ENCODE measurements around the gene CNTNAP2.
A peak's percentile ranks its signal among the peaks of the same experiment; 100 is the strongest.

Gene CNTNAP2

DNA sequence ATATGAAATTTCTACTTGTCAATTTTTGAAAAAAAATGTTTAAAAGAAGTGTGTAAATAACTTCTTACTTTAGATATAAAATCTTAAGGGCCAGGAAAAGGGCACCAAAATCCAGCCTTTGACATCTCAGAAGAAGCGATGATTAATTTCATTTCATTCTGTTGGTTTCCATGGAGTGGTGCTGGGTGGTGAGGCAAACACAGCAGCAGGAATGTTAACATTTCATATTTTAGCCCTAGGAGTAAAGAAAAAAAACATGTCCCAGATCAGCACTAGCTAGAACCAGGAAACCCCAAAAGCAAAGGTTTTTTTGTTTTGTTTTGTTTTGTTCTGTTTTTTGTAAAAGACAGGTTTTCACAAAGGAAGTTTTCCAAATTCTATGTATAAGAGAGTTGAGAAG lies 2175.2 kb downstream of the CNTNAP2 start:
- TF ChIP-seq ZNF660 (tag by site-specific recombination; IDR thresholded peaks at IDR 0.05) = no peak
- TF ChIP-seq ZBTB1 (tag by site-specific recombination; IDR thresholded peaks at IDR 0.05) = no peak
- no peak for TF ChIP-seq ZNF529 (tag by site-specific recombination; IDR thresholded peaks at IDR 0.05; ENCODE audit: insufficient replicate concordance)
- no peak for TF ChIP-seq YY2 (tag by site-specific recombination; IDR thresholded peaks at IDR 0.05)
- TF ChIP-seq ZNF169 (tag by site-specific recombination; IDR thresholded peaks at IDR 0.05) = no peak
- no peak for TF ChIP-seq HOXC10 (CRISPR knock-in tag; IDR thresholded peaks at IDR 0.05)
- no peak for TF ChIP-seq KLF8 (tag by site-specific recombination; IDR thresholded peaks at IDR 0.05)
- no peak for TF ChIP-seq ZNF16 (tag by site-specific recombination; IDR thresholded peaks at IDR 0.05; ENCODE audit: low read depth)
- TF ChIP-seq, protein P1, sequence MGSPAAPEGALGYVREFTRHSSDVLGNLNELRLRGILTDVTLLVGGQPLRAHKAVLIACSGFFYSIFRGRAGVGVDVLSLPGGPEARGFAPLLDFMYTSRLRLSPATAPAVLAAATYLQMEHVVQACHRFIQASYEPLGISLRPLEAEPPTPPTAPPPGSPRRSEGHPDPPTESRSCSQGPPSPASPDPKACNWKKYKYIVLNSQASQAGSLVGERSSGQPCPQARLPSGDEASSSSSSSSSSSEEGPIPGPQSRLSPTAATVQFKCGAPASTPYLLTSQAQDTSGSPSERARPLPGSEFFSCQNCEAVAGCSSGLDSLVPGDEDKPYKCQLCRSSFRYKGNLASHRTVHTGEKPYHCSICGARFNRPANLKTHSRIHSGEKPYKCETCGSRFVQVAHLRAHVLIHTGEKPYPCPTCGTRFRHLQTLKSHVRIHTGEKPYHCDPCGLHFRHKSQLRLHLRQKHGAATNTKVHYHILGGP (tag by site-specific recombination; IDR thresholded peaks at IDR 0.05) = no peak
- TF ChIP-seq, protein P2, sequence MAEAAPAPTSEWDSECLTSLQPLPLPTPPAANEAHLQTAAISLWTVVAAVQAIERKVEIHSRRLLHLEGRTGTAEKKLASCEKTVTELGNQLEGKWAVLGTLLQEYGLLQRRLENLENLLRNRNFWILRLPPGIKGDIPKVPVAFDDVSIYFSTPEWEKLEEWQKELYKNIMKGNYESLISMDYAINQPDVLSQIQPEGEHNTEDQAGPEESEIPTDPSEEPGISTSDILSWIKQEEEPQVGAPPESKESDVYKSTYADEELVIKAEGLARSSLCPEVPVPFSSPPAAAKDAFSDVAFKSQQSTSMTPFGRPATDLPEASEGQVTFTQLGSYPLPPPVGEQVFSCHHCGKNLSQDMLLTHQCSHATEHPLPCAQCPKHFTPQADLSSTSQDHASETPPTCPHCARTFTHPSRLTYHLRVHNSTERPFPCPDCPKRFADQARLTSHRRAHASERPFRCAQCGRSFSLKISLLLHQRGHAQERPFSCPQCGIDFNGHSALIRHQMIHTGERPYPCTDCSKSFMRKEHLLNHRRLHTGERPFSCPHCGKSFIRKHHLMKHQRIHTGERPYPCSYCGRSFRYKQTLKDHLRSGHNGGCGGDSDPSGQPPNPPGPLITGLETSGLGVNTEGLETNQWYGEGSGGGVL (tag by site-specific recombination; IDR thresholded peaks at IDR 0.05) = no peak
- TF ChIP-seq ZNF555 (tag by site-specific recombination; conservative IDR thresholded peaks at IDR 0.05) = no peak
- TF ChIP-seq ZNF266 (tag by site-specific recombination; IDR thresholded peaks at IDR 0.05; ENCODE audit: low read depth) = no peak
- TF ChIP-seq SALL2 (tag by site-specific recombination; IDR thresholded peaks at IDR 0.05; ENCODE audit: borderline replicate concordance) = no peak
- no peak for TF ChIP-seq GLI4 (tag by site-specific recombination; IDR thresholded peaks at IDR 0.05)
- no peak for TF ChIP-seq ZNF830 (tag by site-specific recombination; IDR thresholded peaks at IDR 0.05; ENCODE audit: low read depth)
- TF ChIP-seq ZNF341 (tag by site-specific recombination; IDR thresholded peaks at IDR 0.05; ENCODE audit: low read depth) = no peak
- H3K27ac ChIP-seq (ENCODE audit: extremely low read depth, low read depth, low read length) = no peak overlapping the region
- ChIA-PET CTCF (no interaction called here), POLR2A (no interaction called here)
- H3K4me1 ChIP-seq (ENCODE audit: control insufficient read depth, insufficient read depth, low read length) = no peaks in the 10 kb centered on the region
- H3K4me3 ChIP-seq (ENCODE audit: low read depth, low read length) = no peak overlapping the region
- no peaks in the 10 kb centered on the region for H3K9me3 ChIP-seq (ENCODE audit: control insufficient read depth, insufficient read depth, low read depth, low read length)
- H3K36me3 ChIP-seq (ENCODE audit: control insufficient read depth in 2 of 2, insufficient read depth in 1 of 2, low read length in 2 of 2) = no peaks in the 10 kb centered on the region

DNA sequence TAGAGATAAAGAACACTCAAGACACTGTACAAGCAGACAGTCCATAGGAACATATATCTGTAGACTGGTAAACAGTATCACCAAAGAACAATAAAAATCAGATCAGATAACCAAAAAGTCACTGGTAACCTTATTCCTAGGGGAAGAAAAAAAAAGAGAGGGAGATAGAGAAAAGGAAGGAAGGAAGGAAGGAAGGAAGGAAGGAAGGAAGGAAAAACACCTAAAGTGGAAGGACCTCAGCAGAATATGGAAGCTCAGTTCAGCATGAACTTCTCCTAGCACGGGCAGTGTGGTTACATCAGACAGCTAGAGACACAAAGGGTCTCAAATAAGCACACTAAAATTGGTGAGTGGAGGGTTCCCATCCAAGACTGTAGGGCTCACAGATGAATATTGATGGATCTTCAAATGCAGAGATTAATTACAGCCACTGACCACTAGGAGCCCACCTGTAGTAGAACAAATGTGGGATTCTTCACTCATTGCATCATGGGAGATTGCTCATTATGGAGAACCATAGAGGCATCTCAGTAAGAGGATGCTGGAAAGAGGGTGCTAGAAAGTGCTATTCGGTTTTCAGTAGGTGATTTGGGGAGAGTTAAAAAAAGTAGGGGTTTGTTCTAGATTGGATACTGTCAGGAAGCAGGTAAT lies 2180.5 kb downstream of the CNTNAP2 start:
- Histone ChIP-seq H3K4me1 (ENCODE audit: control insufficient read depth, insufficient read depth, low read length) (no peaks in the 10 kb centered on the region), H3K36me3 (ENCODE audit: control insufficient read depth in 2 of 2, insufficient read depth in 1 of 2, low read length in 2 of 2) (no peaks in the 10 kb centered on the region), H3K27ac (ENCODE audit: extremely low read depth, low read depth, low read length) (no peak overlapping the region), H3K4me3 (ENCODE audit: low read depth, low read length) (no peak overlapping the region), H3K9me3 (ENCODE audit: control insufficient read depth, insufficient read depth, low read depth, low read length) (no peaks in the 10 kb centered on the region)
- ChIA-PET CTCF (interaction anchor here (0.6 to 0.7 kb wide), 2 partner anchors 128 to 1763 kb away, joined by 3 read pairs; no protein-coding TSS in a partner anchor), POLR2A (no interaction called here)
- TF ChIP-seq, protein P3, sequence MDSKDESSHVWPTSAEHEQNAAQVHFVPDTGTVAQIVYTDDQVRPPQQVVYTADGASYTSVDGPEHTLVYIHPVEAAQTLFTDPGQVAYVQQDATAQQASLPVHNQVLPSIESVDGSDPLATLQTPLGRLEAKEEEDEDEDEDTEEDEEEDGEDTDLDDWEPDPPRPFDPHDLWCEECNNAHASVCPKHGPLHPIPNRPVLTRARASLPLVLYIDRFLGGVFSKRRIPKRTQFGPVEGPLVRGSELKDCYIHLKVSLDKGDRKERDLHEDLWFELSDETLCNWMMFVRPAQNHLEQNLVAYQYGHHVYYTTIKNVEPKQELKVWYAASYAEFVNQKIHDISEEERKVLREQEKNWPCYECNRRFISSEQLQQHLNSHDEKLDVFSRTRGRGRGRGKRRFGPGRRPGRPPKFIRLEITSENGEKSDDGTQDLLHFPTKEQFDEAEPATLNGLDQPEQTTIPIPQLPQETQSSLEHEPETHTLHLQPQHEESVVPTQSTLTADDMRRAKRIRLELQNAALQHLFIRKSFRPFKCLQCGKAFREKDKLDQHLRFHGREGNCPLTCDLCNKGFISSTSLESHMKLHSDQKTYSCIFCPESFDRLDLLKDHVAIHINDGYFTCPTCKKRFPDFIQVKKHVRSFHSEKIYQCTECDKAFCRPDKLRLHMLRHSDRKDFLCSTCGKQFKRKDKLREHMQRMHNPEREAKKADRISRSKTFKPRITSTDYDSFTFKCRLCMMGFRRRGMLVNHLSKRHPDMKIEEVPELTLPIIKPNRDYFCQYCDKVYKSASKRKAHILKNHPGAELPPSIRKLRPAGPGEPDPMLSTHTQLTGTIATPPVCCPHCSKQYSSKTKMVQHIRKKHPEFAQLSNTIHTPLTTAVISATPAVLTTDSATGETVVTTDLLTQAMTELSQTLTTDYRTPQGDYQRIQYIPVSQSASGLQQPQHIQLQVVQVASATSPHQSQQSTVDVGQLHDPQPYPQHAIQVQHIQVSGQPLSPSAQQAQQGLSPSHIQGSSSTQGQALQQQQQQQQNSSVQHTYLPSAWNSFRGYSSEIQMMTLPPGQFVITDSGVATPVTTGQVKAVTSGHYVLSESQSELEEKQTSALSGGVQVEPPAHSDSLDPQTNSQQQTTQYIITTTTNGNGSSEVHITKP (tag by site-specific recombination; IDR thresholded peaks at IDR 0.05) = no peak
- no peak for TF ChIP-seq EGR2 (tag by site-specific recombination; IDR thresholded peaks at IDR 0.05; ENCODE audit: low read depth)
- peak; percentile 69 for TF ChIP-seq ZNF366 (tag by site-specific recombination; conservative IDR thresholded peaks at IDR 0.05)
